SKM-1 (cell line): Measurements from ENCODE around the gene ZNF644.

Experiments used
- DNase-seq: peaks from one replicate; lab custom pipeline; 2025; ENCODE audit not compliant: unreplicated experiment; lab: John Stamatoyannopoulos, UW

ZNF644 gene

DNA sequence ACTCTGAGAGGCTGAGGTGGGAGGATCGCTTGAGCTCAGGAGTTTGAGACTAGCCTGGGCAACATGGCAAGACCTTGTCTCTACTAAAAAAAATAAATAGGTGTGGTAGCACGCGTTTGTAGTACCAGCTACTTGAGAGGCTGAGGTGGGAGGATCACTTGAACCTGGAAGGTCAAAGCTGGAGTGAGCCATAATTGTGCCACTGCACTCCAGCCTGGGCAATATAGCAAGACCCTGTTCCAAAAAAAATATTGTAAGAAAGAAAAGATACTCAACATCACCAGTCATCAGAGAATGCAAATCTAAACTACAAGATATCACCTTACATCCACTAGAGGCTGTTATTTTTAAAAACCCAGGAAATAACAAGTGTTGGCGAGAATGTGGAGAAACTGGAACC lies 32.5 kb downstream of the ZNF644 start:
- no peak for DNase-seq

DNA sequence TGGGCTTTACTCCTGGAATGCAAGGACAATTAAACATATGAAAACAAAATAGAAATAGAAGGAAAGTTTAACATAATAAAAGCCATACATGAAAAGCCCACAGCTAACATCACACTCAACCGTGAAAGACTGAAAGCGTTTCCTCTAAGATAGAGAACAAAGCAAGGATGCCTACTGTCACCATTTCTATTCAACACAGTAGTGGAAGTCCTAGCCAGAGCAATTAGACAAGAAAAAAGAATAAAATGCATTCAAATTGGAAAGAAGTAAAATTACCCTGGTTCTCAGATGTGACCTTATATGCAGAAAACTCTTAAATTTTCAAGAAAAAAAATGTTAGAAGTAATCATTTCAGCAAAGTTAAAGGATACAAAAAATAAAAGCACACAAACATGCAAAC lies 34.0 kb downstream of the ZNF644 start:
- DNase-seq: no peak

DNA sequence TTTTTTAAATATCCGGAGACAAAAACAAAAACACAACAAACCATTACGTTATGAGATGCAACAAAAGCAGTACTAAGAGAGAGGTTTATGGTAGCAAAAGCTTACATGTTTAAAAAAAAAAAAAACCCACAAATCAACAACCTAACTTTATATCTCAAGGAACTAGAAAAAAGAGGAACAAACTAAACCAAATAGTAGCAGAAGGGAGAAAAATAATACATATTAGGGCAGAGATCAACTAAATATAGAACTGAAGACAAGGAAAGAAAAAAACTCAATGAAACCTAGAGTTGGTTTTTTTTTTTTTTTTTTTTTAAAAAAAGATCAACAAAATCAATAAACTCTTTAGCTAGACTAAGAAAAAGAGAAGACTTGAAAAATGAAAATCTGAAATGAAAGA lies 34.9 kb downstream of the ZNF644 start:
- DNase-seq: no peak

DNA sequence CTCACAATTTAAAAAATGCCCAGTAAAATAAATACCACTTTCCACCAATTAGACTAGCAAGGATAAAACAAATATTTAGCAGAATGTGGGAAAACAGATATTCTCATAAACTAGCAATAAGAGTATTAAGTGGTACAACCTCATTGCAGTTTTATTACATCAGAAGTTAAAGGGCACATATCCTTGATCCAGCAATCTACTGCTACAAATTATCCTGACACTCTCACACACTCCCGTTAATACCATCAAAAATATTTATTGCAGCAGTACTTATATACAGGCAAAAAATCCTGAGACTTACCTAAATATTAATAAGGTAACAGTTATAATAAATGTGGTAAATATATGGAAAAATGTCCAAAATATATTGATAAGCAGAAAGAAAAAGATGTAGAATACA lies 44.3 kb downstream of the ZNF644 start:
- DNase-seq: no peak

DNA sequence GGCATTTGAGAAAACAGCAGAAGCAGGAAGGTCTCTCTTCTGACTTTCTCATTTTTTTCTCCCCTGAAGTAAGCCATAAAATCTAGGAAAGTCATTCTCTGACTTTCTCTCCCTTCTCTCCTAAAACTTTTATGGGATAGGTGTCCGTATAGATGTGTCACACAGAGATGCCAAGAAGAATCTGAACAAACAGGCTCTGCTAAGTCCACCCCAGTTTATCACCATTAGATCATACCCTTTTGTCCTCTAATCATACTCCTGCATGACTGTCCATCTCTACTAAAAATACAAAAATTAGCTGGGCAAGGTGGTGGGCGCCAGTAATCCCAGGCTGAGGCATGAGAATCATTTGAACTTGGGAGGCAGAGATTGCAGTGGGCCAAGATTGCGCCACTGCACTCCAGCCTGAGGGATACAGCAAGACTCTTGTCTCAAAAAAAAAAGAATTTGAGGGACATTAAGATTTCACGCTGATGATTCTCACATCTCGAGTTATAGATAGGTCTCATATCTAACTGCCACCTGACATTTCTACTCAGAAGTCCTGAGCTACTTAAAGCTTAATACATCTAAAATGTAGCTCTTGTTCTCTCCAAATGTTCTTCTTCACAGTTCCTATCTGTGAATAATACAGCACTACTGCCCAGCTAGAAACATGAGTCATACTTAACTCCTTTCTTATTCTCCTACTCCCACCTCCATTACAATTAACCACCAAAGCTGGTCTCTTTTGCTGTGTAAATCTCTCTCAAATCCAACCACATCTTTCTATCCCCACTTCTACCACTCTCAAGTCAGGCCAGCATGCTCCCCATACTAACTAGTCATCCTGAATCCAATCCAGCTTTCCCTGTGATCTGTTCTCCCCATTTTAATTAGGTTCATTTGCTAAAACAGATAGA lies 47.7 kb downstream of the ZNF644 start:
- DNase-seq: no peak

DNA sequence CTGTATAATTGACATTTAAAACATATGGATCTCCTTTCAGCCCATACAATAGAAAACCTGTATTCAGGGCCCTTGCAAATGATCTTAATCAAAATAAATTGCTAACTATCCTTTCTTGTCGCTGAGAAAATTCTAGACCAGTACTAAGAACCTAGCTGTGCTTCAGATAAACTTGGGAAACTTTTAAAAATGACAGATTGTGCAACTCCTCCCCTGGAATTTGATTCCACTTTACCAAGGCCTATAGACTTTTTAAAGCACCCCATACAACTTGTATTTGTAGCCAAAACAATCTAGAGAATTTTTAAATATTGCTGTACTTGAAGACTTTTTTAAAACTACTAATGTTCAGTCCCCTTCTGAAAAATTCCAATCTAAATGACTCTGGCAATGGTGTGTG lies 51.6 kb downstream of the ZNF644 start:
- no peak for DNase-seq

DNA sequence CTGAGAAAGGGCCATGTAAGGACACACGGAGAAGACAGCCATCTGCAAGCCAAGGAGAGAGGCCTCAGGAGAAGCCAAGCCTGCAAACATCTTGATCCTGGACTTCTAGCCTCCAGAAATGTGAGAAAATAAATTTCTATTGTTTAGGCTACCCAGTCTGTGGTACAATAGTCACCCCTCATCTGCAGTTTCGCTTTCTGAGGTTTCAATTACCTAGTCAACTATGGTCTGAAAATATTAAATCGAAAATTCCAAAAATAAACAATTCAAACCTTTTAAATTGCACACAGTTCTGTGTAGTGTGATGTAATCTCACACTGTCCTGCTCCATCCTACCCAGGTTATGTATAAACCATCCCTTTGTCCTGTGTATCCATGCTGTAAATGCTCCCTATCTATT lies 52.6 kb downstream of the ZNF644 start:
- DNase-seq: no peak

DNA sequence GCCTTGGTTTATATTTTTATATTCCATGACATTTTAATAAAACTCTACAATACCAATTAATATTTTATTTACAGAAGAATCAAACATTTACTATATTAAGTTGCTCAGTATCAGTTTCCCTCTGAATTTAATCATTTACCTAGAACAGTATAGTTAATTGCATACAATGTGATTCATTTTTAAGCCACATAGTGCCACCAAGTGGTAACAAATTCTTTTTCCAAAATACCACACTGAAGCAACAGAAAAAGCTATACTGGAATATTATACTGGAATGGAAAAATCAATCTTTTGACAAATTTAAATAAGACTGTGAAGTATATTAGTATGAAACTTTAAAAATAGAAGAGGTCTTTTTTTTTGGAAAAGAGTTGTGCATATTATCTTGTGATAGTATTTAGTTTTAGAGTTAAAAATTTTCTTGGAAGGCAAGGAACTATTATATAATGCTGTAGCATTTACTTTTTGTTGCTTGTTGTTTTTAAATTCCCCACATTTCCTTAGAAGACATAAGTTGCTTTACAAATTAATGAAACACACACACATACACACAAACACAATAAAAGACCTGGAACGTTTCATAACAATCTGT lies 57.3 kb downstream of the ZNF644 start:
- DNase-seq: no peak

DNA sequence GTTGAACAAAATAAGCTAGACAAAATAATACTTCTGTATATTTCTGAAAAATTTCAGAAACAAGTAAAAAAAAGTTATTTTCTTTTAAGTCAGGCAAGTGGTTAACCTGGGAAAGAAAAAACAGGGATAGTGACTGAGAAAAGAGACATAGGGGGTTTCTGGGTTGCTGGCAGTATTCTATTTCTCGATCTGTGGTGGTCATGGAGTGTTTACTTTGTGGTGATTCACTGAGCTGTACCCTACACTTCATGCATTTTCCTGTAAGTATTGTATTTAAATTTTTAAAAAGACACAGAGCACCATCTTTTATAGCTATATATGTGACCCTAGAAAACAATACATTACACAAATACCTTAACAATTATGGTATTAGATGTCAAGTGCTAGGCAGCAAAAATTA lies 58.2 kb downstream of the ZNF644 start:
- no peak for DNase-seq

DNA sequence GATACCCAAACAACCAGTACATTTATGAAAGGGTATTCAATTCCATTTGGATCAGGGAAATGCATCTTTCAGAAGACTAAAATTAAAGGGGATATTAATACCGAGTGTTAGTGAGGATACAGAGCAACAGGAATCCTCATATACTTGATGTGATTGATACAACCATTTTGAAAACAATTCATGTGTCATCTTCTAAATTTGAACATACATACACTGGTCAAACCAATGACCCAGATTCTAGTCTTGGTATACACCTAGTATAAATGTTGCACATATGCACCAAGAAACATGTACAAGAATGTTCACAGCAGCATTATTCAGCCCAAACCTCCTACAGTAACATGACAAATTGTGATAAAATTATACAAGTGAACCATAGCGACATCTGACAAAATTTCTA lies 58.6 kb downstream of the ZNF644 start:
- DNase-seq: no peak

DNA sequence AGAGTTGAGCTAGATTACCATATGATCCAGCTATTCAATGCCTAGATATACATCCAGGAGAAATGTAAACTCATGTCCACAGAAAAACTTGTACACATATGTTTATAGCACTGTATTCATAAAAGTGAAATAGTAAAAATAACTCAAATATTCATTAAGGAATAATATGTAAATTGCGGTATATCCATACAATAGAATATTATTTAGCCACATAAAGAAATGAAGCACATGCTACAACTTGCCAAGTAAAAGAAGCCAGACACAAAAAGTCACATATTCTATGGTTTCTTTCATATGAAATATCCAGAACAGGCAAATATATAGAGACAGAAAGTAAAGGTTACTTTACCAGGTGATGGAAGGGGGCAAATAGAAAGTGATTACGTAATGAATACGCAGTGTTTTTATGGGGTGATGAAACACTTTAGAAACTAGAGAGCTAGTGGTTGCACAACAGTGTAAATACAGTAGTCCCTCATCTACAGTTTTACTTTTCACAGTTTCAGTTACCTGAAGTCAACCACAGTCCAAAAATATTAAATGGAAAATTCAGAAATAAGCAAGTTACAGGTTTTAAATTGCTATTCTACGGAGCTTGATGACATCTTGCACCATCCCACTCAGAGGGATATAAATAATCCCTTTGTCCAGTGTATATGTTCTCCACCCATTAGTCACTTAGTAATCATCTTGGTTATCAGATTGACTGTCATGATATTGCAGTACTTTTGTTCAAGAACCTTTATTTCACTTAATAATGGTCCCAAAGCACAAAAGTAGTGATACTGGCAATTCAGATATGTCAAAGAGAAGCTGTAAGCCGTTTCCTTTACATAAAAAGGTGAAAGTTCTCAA lies 62.3 kb downstream of the ZNF644 start:
- peak; percentile 33 for DNase-seq

DNA sequence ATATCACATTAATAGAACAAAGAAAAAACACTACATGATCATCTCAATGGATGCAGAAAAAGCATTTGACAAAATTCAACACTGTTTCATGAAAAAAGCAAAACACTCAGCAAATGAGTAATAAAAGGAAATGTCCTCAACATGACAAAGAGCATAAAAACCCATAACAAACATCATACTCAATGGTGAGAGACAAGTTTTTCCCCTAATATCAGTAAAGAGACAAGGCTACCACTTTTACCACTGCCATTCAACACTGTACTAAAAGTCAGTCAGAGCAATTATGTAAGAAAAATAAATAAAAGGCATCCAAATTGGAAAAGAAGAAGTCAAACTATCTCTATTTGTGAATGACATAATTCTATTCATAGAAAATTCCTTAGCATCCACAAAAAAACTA lies 64.3 kb downstream of the ZNF644 start:
- no peak for DNase-seq

DNA sequence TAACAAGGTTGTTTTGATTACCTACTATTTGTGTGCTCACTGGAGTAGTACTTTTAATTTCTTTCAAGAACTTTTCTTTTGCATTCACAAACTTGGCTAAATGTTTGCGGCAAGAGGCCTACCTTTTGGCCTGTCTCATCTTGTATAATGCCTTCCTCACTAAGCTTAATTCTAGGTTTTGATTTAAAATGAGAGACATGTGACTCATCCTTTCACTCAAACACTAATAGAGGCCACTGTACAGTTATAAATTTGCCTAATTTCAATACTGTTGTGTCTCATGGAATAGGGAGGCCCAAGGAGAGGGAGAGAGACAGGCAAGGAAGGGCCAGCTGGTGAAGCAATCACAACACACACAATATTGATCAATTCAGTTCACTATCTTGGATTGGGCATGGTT lies 66.1 kb downstream of the ZNF644 start:
- no peak for DNase-seq

DNA sequence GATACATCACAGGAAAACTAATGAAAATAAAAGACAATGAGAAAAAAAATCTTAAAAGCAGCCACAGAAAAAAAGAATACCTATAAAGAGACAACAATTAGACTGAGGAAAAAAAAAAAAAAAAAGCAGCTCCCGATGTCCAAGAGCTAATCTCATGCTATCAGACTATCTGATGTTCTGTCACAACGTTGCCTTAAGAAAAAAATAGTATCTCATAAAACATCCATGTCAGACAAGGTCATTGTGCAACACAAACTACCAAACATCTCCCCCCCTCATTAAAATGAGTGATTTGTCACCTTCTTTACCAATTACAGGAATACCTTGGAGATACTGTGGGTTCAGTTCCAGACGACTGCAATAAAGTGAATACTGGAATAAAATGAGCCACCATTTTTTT lies 68.9 kb downstream of the ZNF644 start:
- no peak for DNase-seq

DNA sequence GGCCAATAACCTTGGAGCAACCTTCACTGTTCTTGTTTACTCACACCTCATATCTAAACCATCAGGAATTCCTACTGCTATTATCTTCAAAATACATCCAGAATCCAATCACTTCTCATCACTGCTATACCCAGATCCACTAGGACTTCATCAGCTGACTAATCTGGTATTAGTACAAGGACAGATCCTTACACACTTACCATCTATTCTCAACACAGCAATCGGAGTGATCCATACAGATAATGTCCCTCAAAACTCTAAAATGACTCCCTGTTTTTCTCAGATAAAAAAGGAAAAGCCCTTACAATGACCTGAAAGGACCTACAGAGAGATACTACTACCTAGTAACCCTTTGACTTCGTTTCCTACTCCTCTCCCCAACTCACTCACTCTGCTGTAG lies 70.8 kb downstream of the ZNF644 start:
- no peak for DNase-seq

DNA sequence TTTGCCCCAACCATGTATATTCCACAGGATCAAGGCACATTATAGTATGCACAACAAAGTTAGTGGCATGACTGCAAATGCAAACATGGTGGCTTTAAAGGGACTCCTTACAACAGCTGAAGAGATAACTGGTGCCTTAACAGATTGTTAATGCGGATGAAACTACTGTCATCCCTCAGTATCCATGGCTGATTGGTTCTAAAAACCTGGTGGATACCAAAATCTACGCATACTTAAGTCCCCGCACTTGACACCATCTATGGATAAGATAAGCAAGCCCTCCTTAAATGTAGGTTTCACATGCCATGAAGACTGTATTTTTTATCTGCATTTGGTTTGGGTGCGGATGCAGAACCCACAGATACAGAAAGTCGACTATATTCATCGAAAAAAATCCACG lies 73.5 kb downstream of the ZNF644 start:
- DNase-seq: no peak

DNA sequence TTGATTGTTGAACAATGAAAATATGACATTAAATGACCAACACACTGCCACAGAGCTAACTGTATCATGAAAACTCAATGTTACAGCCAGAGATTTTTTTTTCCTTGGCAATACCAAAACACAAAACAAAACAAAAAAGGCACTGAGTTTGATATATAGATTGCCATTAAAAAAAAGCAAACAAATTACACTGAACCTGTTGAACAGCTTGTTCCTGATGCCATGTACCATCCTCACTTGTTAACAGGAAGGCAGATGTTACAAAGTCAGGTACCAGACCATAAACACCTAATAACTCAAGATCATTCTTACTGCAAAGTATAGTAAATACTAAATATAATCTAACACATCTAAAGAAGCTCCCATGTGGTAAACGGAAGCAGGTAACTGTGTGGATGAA lies 75.2 kb downstream of the ZNF644 start:
- DNase-seq: no peak

DNA sequence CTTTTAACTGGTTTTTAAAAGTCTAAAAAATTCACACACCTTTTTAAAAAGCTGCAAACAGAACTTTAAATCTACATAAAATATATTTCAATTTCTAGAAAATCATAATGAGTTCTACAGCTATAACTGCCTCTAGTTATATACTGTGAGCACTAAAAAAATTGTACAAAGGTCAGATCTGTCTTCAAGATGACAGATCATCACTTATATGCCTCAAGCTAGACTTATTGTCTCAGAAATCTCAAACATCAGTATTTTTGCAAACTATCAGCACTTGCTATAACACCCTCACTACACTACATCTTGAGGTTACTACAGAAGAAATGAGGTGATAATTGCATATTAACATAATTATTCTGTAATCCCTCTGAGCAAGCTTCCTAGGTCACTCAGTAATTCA lies 76.5 kb downstream of the ZNF644 start:
- DNase-seq: no peak

DNA sequence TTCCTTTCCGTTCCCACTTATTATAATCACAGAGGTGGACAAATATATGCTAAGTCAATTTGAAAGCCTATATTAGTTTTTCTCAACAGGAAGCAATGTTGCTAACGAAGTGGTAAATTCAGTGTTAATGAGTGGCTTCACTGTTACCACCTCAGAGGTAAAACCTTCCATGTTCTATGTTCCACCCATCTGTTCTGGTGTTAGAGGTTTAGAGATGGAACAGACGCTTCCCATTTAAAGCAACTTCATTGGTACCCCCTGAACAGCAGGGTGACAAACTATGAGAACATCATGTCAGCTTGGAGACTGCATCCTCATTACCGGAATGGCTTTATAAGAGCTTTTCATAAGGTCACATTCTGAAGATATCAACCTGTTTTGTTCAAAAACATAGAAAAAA lies 77.9 kb downstream of the ZNF644 start:
- no peak for DNase-seq

DNA sequence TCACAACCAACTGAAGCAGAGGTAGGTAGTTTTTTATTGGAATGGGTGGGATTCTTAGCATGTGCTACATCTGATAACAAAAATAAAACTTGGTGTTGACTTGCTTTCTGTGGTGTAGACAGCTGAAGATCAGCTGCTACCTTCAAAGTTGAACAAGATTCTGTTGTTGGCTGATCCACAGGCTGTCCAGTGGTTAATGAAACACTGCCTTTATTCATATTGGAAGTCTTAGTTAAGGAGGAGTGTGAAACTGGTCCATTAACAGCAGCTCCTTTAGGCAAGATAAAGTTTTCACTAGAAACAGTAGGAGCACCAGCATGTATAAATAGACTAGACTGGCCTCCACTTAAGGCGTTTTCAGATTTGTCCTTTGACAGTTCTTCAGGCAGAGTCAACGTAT lies 81.1 kb downstream of the ZNF644 start:
- DNase-seq: no peak

DNA sequence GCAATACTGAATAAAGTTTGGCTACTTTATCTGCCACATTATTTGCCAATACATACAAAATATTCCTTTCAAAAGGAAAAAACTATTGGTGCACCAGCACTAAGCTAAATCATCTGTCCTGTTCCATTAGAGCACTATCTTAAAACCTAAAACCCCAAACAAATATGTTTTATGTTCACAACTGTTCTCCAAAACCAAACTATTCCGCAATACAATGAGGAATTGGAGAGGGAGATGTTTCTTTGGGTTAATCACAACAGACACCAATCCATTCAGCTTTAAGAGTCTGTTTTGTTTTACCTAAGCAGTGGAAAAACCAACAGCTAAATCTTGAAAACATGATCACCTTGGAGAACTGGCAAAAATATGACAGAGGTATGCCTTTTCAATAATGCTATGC lies 85.1 kb downstream of the ZNF644 start:
- DNase-seq: no peak

DNA sequence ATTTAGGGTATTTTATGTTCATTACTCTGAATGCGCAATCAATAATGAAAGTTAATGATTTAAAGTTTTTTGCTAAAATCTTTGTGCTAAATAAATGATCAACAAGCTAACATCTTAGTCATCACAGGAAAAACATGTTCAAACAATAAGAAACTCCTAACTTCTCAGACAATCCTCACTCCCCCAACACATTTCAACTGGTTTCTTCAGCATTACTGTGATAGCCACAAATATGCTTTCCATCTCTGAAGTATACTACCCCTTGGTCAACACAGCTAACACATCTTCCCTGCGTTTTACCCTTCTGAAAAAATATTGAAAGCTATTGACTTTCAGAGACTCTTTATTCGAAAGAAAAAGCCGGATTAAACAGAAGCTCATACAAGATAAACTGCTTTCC lies 85.8 kb downstream of the ZNF644 start:
- no peak for DNase-seq
